ENCODE results near the gene MBD3L2.

DNA sequence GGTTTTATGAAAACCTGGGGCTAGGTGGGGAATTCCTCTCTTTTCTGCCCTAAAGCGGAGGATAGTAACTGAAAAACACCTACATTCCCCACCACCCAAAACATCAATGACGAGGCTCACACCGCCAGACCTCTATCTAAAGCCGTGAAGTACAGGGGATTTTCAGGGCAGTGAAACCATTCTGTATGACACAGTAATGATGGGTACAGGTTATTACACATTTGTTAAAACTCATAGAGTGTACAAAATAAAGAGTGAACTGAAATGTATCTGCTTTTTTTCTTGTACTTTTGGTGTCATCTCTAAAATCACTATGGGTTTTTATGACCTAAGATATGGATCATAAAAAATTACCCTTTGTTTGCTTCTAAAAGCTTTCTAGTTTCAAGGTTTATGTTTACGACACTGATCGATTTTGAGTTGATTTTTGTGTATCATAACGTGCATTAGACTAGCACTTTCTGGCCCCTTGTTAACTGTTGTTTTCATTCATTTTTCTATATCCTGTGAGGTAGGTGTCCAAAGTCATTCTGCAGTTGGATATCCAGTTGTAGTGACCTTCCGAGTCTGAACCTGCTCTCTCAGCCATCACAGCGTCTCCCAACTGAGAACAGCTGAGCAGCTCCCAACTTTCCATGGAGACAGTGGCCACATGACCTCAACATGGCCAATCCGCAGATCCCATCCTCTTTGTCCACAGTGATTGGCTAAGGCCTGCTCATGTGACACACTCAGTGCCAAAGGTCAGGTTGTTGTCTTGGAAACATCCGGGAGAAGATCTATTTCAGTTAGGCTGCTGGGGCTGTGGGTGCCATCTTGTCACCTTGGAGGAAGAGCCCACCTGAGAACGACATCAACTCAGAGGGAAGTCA, 38.2 kb upstream of the MBD3L2 start:
- TF ChIP-seq, protein P1, sequence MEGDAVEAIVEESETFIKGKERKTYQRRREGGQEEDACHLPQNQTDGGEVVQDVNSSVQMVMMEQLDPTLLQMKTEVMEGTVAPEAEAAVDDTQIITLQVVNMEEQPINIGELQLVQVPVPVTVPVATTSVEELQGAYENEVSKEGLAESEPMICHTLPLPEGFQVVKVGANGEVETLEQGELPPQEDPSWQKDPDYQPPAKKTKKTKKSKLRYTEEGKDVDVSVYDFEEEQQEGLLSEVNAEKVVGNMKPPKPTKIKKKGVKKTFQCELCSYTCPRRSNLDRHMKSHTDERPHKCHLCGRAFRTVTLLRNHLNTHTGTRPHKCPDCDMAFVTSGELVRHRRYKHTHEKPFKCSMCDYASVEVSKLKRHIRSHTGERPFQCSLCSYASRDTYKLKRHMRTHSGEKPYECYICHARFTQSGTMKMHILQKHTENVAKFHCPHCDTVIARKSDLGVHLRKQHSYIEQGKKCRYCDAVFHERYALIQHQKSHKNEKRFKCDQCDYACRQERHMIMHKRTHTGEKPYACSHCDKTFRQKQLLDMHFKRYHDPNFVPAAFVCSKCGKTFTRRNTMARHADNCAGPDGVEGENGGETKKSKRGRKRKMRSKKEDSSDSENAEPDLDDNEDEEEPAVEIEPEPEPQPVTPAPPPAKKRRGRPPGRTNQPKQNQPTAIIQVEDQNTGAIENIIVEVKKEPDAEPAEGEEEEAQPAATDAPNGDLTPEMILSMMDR (IDR thresholded peaks at IDR 0.05) = no peak
- TF ChIP-seq RELA (CRISPR knock-in tag; IDR thresholded peaks at IDR 0.05; ENCODE audit: borderline replicate concordance) (no peak), CREB1 (CRISPR knock-in tag; IDR thresholded peaks at IDR 0.05) (no peak), SP1 (CRISPR knock-in tag; conservative IDR thresholded peaks at IDR 0.05) (no peak), CREM (CRISPR knock-in tag; IDR thresholded peaks at IDR 0.05) (no peak), SMAD4 (CRISPR knock-in tag; IDR thresholded peaks at IDR 0.05) (no peak), TEAD1 (CRISPR knock-in tag; IDR thresholded peaks at IDR 0.05) (no peak)
- TF ChIP-seq, protein P2, sequence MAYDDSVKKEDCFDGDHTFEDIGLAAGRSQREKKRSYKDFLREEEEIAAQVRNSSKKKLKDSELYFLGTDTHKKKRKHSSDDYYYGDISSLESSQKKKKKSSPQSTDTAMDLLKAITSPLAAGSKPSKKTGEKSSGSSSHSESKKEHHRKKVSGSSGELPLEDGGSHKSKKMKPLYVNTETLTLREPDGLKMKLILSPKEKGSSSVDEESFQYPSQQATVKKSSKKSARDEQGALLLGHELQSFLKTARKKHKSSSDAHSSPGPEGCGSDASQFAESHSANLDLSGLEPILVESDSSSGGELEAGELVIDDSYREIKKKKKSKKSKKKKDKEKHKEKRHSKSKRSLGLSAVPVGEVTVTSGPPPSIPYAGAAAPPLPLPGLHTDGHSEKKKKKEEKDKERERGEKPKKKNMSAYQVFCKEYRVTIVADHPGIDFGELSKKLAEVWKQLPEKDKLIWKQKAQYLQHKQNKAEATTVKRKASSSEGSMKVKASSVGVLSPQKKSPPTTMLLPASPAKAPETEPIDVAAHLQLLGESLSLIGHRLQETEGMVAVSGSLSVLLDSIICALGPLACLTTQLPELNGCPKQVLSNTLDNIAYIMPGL (CRISPR knock-in tag; IDR thresholded peaks at IDR 0.05) = no peak
- TF ChIP-seq, protein P3, sequence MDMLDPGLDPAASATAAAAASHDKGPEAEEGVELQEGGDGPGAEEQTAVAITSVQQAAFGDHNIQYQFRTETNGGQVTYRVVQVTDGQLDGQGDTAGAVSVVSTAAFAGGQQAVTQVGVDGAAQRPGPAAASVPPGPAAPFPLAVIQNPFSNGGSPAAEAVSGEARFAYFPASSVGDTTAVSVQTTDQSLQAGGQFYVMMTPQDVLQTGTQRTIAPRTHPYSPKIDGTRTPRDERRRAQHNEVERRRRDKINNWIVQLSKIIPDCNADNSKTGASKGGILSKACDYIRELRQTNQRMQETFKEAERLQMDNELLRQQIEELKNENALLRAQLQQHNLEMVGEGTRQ (CRISPR knock-in tag; IDR thresholded peaks at IDR 0.05) = no peak
